B cell (primary cell): ENCODE measurements around the gene PLS1.

Experiments used
- EZH2 ChIP-seq: IDR thresholded peaks from 2 replicates; pipeline ENCODE4 v1.6.1; 2012; ENCODE audit warnings: borderline replicate concordance, low read depth, mild to moderate bottlenecking, moderate library complexity, low read length; ENCODE audit not compliant: insufficient read depth, poor library complexity, severe bottlenecking
- TF ChIP-seq, protein P1 (sequence below): fragments of 200-600 bp; IDR thresholded peaks from one replicate; pipeline ENCODE4 v1.8.0; 2022; ENCODE audit warnings: antibody characterized with exemption, mild to moderate bottlenecking

DNA sequence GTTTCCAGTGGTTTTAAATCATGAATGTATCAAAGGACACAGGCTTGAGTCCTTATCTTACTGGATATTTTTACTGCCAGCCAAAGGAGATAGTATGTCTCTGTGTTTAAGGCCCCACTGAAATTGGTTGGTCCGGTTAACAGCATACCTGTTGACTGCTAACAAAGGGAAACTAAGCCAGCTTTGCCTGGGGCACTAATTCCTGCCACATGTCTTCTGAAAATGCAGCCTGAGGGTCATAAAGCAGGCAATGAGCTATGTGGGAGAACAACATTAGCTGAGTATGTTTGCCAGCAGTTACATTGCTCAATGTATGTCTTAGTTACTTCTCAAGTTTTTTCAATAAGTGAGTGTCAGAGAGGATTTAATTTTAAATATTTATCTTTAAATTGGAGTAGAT is 12.4 kb downstream of the PLS1 start:
- TF ChIP-seq, protein P1, sequence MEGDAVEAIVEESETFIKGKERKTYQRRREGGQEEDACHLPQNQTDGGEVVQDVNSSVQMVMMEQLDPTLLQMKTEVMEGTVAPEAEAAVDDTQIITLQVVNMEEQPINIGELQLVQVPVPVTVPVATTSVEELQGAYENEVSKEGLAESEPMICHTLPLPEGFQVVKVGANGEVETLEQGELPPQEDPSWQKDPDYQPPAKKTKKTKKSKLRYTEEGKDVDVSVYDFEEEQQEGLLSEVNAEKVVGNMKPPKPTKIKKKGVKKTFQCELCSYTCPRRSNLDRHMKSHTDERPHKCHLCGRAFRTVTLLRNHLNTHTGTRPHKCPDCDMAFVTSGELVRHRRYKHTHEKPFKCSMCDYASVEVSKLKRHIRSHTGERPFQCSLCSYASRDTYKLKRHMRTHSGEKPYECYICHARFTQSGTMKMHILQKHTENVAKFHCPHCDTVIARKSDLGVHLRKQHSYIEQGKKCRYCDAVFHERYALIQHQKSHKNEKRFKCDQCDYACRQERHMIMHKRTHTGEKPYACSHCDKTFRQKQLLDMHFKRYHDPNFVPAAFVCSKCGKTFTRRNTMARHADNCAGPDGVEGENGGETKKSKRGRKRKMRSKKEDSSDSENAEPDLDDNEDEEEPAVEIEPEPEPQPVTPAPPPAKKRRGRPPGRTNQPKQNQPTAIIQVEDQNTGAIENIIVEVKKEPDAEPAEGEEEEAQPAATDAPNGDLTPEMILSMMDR = no peak
- TF ChIP-seq EZH2 = no peak
